Mucosa of descending colon (tissue), 3 donors: ENCODE results near the gene PIPOX. TPM values are rescaled to one million over a fixed set of nuclear protein-coding genes. Genes with fewer than 3 reads are reported as not detected.
"Not testable (repeated sequence)": the region's sequence is repeated elsewhere in the genome, so short reads cannot be mapped to it uniquely, and the experiment has no call there.

Source experiments
- ATAC-seq: fragments of 200-7000 bp; cut with Tn5 transposase; one replicate; pipeline ENCODE4 v1.9.1; 2020; ENCODE audit warnings: mild to moderate bottlenecking, moderate library complexity
- DNase-seq, 3 donors: peaks; one replicate each; pipeline ENCODE4 v3.0.0-alpha.2; 2020
- H3K36me3 ChIP-seq: fragments of 200-600 bp; one replicate; pipeline ENCODE4 v1.8.0; 2021; ENCODE audit warnings: low read depth, mild to moderate bottlenecking
- H3K4me1 ChIP-seq: fragments of 200-600 bp; one replicate; pipeline ENCODE4 v1.8.0; 2021; ENCODE audit warnings: low read depth, mild to moderate bottlenecking
- H3K4me3 ChIP-seq: fragments of 200-600 bp; one replicate; pipeline ENCODE4 v1.8.0; 2021; ENCODE audit warnings: mild to moderate bottlenecking
- H3K9me3 ChIP-seq: fragments of 200-600 bp; one replicate; pipeline ENCODE4 v1.8.0; 2021; ENCODE audit warnings: mild to moderate bottlenecking
- CTCF ChIP-seq: fragments of 200-600 bp; IDR thresholded peaks from one replicate; pipeline ENCODE4 v1.8.0; 2022; ENCODE audit warnings: antibody characterized with exemption, mild to moderate bottlenecking
- intact Hi-C, 2 donors: fragments of 100-400 bp; cut with DNase I in 1 of 2; cut with micrococcal nuclease in 1 of 2; formaldehyde crosslinking; loops; one replicate each; pipeline versions ENCODE4 v1.11.0 to v1.11.1; 2022; cut with DNase I, micrococcal nuclease
- total RNA-seq, 3 donors: library from RNA; stranded (reverse); fragmentation: NEBNext Ultra II Directional in 2 of 3; extraction: Animal tissue kit (Norgen Biotek cat#: 25700) in 2 of 3; gene quantifications; one replicate each; pipeline versions ENCODE4 v1.2.1 to v1.2.4, GENCODE V29; 2021 to 2023
- donor health status: DM: no; HTN: no; CAD: no; lungs with moderate emphysema.
- donor health status: DM: no; HTN: no; CAD: no.
- donor health status: DM: no; HTN: yes; CAD: no.

PIPOX gene
- total RNA-seq, 3 donors from 2014 or later: 0.75 to 7.4 (median 1.3) TPM

DNA sequence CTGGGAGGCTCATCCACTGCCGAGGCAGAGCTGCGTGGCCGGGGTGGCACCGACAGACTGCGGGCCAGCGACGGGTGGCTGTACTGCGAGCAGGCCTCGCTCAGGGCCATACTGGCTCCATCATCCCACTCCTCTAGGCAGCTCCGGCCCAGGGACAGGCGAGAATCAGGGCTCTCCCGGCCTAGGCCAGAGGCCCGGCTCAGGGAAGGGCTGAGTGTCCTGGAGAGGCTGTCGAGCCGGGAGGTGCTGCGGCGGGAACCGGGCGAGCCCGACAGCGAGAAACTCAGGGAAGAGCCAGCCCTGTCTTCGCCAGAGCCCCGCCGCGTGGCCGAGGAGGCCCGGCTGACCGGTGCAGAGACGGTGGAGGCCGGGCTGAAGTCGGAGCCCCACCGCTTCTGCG, 37.4 kb downstream of the PIPOX start:
- Histone ChIP-seq H3K36me3 (no peaks in the 10 kb centered on the region), H3K4me1 (no peaks in the 10 kb centered on the region), H3K9me3 (no peaks in the 10 kb centered on the region), H3K4me3 (no peak overlapping the region)
- intact Hi-C loops: no loop called here
- DNase-seq (peak in 1 of 3 donors; percentile 40), ATAC-seq (peak; percentile 13)
- TF ChIP-seq CTCF: no peak

GRCh38 chr17:29080965-29081364, 38.0 kb downstream of the PIPOX start:
- H3K4me1 ChIP-seq: no peaks in the 10 kb centered on the region
- no peaks in the 10 kb centered on the region for H3K9me3 ChIP-seq
- no peak for TF ChIP-seq CTCF
- H3K4me3 ChIP-seq: no peak overlapping the region
- no peak for ATAC-seq
- no peak for DNase-seq
- no peaks in the 10 kb centered on the region for H3K36me3 ChIP-seq
- intact Hi-C loops: no loop called here

DNA sequence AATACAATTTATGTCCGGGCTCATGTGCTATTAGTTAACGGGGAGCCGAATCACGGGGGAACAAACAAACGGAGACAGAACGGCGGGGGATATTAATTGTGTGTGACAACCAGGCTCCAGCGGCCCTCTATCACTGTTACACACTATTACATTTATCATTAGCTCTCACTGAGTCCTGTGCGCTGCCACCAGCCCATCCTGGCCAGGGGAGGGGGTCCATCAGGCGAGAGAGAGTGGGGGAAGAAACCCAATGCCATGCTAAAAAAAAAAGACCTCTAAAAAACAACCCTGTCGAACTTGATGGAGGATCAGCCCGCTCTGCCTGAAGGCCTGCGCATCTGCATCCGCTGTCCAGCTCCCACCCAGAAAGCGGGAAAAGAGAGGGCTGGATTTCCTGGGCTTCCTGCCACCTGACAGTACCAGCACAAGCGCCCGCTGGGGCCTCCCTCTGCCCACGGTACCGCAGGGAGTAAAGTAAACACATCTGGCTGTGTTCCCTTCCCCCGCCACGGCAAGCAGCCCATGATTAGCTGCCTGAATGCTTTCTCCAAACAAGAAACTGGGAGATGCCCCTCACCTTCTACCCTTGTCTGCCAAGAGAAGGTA, 41.7 kb downstream of the PIPOX start:
- ATAC-seq: no peak
- intact Hi-C loops: no loop called here
- Histone ChIP-seq H3K4me3 (no peak overlapping the region), H3K36me3 (peaks cover 8% of the 10 kb centered on the region), H3K9me3 (no peaks in the 10 kb centered on the region), H3K4me1 (no peaks in the 10 kb centered on the region)
- TF ChIP-seq CTCF: no peak
- DNase-seq: no peak

- H3K9me3 ChIP-seq: no peaks in the 10 kb centered on the region
- no peaks in the 10 kb centered on the region for H3K4me1 ChIP-seq
- H3K4me3 ChIP-seq: no peak overlapping the region
- ATAC-seq (no peak), DNase-seq (no peak)
- peaks cover 8% of the 10 kb centered on the region for H3K36me3 ChIP-seq
- no peak for TF ChIP-seq CTCF
- intact Hi-C loops: no loop called here
Observed at GRCh38 chr17:29085223-29085622, 42.3 kb downstream of the PIPOX start.

DNA sequence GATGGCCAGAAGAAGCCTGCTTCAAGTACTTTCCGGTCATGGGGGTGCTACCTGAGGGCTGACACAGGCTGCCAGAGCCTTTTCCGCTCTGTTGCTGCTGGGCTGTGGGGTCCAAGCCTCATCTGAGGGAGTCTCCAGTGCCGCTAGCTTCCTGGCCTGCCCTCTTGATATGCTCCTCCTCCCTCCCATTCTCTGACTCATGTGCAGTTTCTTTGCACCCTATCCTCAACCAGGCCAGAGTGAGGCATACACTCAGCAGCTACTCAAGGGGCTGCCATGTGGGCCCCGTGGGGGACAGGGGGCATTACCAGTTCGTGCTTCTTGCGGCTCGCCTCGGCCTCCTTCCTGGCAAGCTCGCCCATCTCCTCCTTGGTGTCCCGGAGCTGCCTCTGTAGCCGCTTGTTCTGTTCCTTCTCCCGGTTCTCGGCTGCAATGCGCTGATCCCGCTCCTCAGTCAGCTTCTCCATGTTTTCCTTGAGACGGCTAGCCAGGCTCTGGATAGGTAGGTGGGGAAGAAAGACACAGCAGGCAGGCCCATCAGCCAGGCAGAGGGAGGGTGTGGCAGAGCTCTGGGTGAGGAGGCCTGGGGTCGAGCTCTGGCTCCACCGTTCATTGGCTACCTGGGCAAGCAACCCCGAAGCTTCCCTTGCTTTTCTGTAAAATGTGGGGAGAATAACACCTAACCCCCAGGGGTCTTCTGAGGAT, 43.8 kb downstream of the PIPOX start:
- ATAC-seq: no peak
- H3K36me3 ChIP-seq: peaks cover 8% of the 10 kb centered on the region

DNA sequence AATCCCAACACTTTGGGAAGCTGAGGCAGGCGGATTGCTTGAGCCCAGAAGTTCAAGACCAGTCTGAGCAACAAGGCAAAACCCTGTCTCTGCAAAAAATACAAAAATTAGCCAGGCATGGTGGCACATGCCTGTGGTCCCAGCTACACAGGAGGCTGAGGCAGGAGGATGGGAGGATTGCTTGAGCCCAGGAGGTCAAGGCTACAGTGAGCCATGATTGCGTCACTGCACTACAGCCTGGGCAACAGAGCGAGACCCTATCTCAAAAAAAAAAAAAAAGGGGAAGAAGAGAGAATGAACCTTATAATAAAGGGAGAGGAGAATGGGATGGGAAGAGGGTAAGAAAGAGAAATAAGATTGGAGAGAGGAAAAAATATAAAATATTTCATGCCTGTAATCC, 45.8 kb downstream of the PIPOX start:
- DNase-seq, ATAC-seq, intact Hi-C loops, H3K4me1 ChIP-seq, H3K9me3 ChIP-seq, H3K36me3 ChIP-seq, H3K4me3 ChIP-seq: not testable (repeated sequence)

More for the DNA sequence above, 43.8 kb downstream of the PIPOX start:
- intact Hi-C loops: no loop called here
- no peak for DNase-seq
- TF ChIP-seq CTCF: no peak
- H3K9me3 ChIP-seq: no peaks in the 10 kb centered on the region
- H3K4me3 ChIP-seq: no peak overlapping the region
- H3K4me1 ChIP-seq: no peaks in the 10 kb centered on the region
